ENCODE results near the gene TEKTIP1.
A peak's percentile ranks its signal among the peaks of the same experiment; 100 is the strongest.

Gene TEKTIP1

GRCh38 chr19:3573162-3573857 lies 34.3 kb downstream of the TEKTIP1 start:
- in situ Hi-C loops (cut with HindIII; ENCODE audit: low sequenced_read_pairs): no loop called here
- TF ChIP-seq CTCF (IDR thresholded peaks at IDR 0.05; ENCODE audit: low read depth, low read length): no peak
- DNase-seq (ENCODE audit: low read depth, low spot score): no peak
- peak overlapping the region; percentile 82 for H3K4me3 ChIP-seq (ENCODE audit: low read depth, low read length)

GRCh38 chr19:3573858-3574637 lies 35.1 kb downstream of the TEKTIP1 start:
- DNase-seq (ENCODE audit: low read depth, low spot score): peak; percentile 96
- TF ChIP-seq CTCF (IDR thresholded peaks at IDR 0.05; ENCODE audit: low read depth, low read length): no peak
- in situ Hi-C loops (cut with HindIII; ENCODE audit: low sequenced_read_pairs): no loop called here
- H3K4me3 ChIP-seq (ENCODE audit: low read depth, low read length): peak overlapping the region; percentile 82

GRCh38 chr19:3575260-3575741 lies 36.3 kb downstream of the TEKTIP1 start:
- TF ChIP-seq CTCF (IDR thresholded peaks at IDR 0.05; ENCODE audit: low read depth, low read length): peak; percentile 49
- in situ Hi-C loops (cut with HindIII; ENCODE audit: low sequenced_read_pairs): no loop called here
- H3K4me3 ChIP-seq (ENCODE audit: low read depth, low read length): no peak overlapping the region
- peak; percentile 41 for DNase-seq (ENCODE audit: low read depth, low spot score)

GRCh38 chr19:3575949-3576673 lies 37.1 kb downstream of the TEKTIP1 start:
- no peak for DNase-seq (ENCODE audit: low read depth, low spot score)
- no peak for TF ChIP-seq CTCF (IDR thresholded peaks at IDR 0.05; ENCODE audit: low read depth, low read length)
- in situ Hi-C loops (cut with HindIII; ENCODE audit: low sequenced_read_pairs): no loop called here
- peak overlapping the region; percentile 10 for H3K4me3 ChIP-seq (ENCODE audit: low read depth, low read length)

- peak overlapping the region; percentile 10 for H3K4me3 ChIP-seq (ENCODE audit: low read depth, low read length)
- DNase-seq (ENCODE audit: low read depth, low spot score): peak; percentile 67
- TF ChIP-seq CTCF (IDR thresholded peaks at IDR 0.05; ENCODE audit: low read depth, low read length): no peak
- in situ Hi-C loops (cut with HindIII; ENCODE audit: low sequenced_read_pairs): no loop called here
Observed at GRCh38 chr19:3576696-3577443, 37.9 kb downstream of the TEKTIP1 start.

Data from astrocyte of the spinal cord (primary cell).